HG03060 (cell line): ENCODE data around the gene GTF3C5.
"Not testable (repeated sequence)": the region's sequence is repeated elsewhere in the genome, so short reads cannot be mapped to it uniquely, and the experiment has no call there.

Experiments used
- ATAC-seq: cut with Tn5 transposase; IDR thresholded peaks from one replicate; pipeline ENCODE4 v1.9.1; 2021; ENCODE audit warnings: low read depth, moderate number of reproducible peaks; ENCODE audit not compliant: unreplicated experiment

The GTF3C5 gene

GRCh38 chr9:133086212-133086860 lies 55.5 kb downstream of the GTF3C5 start:
- ATAC-seq: not testable (repeated sequence)

GRCh38 chr9:133086894-133087293 lies 56.1 kb downstream of the GTF3C5 start:
- no peak for ATAC-seq

- no peak for ATAC-seq
Observed at GRCh38 chr9:133087429-133088145, 56.8 kb downstream of the GTF3C5 start.

GRCh38 chr9:133088146-133088750 lies 57.5 kb downstream of the GTF3C5 start:
- ATAC-seq: no peak

- ATAC-seq: no peak
Observed at GRCh38 chr9:133088756-133089155, 58.0 kb downstream of the GTF3C5 start.

- ATAC-seq: no peak
Observed at GRCh38 chr9:133089271-133089671, 58.5 kb downstream of the GTF3C5 start.

GRCh38 chr9:133090187-133090586 lies 59.4 kb downstream of the GTF3C5 start:
- ATAC-seq: no peak

GRCh38 chr9:133090752-133091385 lies 60.1 kb downstream of the GTF3C5 start:
- ATAC-seq: no peak

- not testable (repeated sequence) for ATAC-seq
Observed at GRCh38 chr9:133094351-133094750, 63.6 kb downstream of the GTF3C5 start.

- no peak for ATAC-seq
Observed at GRCh38 chr9:133094842-133095393, 64.1 kb downstream of the GTF3C5 start.

GRCh38 chr9:133098104-133098754 lies 67.4 kb downstream of the GTF3C5 start:
- ATAC-seq: no peak

- ATAC-seq: no peak
Observed at GRCh38 chr9:133098871-133099270, 68.1 kb downstream of the GTF3C5 start.

GRCh38 chr9:133099726-133100505 lies 69.1 kb downstream of the GTF3C5 start:
- no peak for ATAC-seq

GRCh38 chr9:133100506-133101355 lies 69.9 kb downstream of the GTF3C5 start:
- ATAC-seq: no peak

- no peak for ATAC-seq
Observed at GRCh38 chr9:133101356-133102189, 70.8 kb downstream of the GTF3C5 start.

GRCh38 chr9:133102190-133103021 lies 71.6 kb downstream of the GTF3C5 start:
- no peak for ATAC-seq
